Gastroesophageal sphincter (tissue), 3 donors: ENCODE measurements around the gene PRIM2.

Experiments used
- EP300 ChIP-seq: sonication (generic); formaldehyde crosslinking; IDR thresholded peaks from one replicate; pipeline ENCODE4 v1.6.1; 2017; ENCODE audit warnings: antibody characterized with exemption, mild to moderate bottlenecking
- TF ChIP-seq, protein P1 (sequence below), 4 experiments: fragments of 200-600 bp in 2 of 4; fragments of 450-650 bp in 2 of 4; sonication (generic) in 1 of 4; IDR thresholded peaks; one replicate each; pipeline ENCODE4 v1.5.1; 2017 to 2019; ENCODE audit warnings: antibody characterized with exemption in 4 of 4, mild to moderate bottlenecking in 2 of 4, moderate library complexity in 2 of 4

- TF ChIP-seq, protein P1, sequence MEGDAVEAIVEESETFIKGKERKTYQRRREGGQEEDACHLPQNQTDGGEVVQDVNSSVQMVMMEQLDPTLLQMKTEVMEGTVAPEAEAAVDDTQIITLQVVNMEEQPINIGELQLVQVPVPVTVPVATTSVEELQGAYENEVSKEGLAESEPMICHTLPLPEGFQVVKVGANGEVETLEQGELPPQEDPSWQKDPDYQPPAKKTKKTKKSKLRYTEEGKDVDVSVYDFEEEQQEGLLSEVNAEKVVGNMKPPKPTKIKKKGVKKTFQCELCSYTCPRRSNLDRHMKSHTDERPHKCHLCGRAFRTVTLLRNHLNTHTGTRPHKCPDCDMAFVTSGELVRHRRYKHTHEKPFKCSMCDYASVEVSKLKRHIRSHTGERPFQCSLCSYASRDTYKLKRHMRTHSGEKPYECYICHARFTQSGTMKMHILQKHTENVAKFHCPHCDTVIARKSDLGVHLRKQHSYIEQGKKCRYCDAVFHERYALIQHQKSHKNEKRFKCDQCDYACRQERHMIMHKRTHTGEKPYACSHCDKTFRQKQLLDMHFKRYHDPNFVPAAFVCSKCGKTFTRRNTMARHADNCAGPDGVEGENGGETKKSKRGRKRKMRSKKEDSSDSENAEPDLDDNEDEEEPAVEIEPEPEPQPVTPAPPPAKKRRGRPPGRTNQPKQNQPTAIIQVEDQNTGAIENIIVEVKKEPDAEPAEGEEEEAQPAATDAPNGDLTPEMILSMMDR (IDR thresholded peaks at IDR 0.05) = no peak
- no peak for TF ChIP-seq EP300
Measured at GRCh38 chr6:57297505-57297904, 19.9 kb upstream of the PRIM2 start.
